ENCODE data around the gene PROSER2. TPM values are rescaled to one million over a fixed set of nuclear protein-coding genes. Genes with fewer than 3 reads are reported as not detected.

Gene PROSER2
- total and polyA plus RNA-seq, 9 of the 15 experiments (the other 6 are each of a cell fraction or from before 2014, with no cell fraction given), result 0.62 to 14.8 (median 2.9) TPM

- POLR2A ChIA-PET, result no interaction called here
- TF ChIP-seq, protein P1, sequence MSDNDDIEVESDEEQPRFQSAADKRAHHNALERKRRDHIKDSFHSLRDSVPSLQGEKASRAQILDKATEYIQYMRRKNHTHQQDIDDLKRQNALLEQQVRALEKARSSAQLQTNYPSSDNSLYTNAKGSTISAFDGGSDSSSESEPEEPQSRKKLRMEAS (CRISPR knock-in tag; IDR thresholded peaks at IDR 0.05), result no peak
- no peak for TF ChIP-seq RBBP5 (IDR thresholded peaks at IDR 0.05; ENCODE audit: borderline replicate concordance, insufficient read depth, low read length, poor library complexity, severe bottlenecking)
- TF ChIP-seq, protein P2, sequence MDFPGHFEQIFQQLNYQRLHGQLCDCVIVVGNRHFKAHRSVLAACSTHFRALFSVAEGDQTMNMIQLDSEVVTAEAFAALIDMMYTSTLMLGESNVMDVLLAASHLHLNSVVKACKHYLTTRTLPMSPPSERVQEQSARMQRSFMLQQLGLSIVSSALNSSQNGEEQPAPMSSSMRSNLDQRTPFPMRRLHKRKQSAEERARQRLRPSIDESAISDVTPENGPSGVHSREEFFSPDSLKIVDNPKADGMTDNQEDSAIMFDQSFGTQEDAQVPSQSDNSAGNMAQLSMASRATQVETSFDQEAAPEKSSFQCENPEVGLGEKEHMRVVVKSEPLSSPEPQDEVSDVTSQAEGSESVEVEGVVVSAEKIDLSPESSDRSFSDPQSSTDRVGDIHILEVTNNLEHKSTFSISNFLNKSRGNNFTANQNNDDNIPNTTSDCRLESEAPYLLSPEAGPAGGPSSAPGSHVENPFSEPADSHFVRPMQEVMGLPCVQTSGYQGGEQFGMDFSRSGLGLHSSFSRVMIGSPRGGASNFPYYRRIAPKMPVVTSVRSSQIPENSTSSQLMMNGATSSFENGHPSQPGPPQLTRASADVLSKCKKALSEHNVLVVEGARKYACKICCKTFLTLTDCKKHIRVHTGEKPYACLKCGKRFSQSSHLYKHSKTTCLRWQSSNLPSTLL (IDR thresholded peaks at IDR 0.05), result no peak
- no peak for TF ChIP-seq CREB5 (CRISPR knock-in tag; IDR thresholded peaks at IDR 0.05)
- no peak for TF ChIP-seq ZNF644 (tag; IDR thresholded peaks at IDR 0.05; ENCODE audit: low read depth)
- no peak for TF ChIP-seq BDP1 (IDR thresholded peaks at IDR 0.05; ENCODE audit: insufficient read depth, insufficient read length)
- TF ChIP-seq PBX2 (CRISPR knock-in tag; IDR thresholded peaks at IDR 0.05; ENCODE audit: low read depth), result no peak
- no peak for TF ChIP-seq PBX2 (tag; conservative IDR thresholded peaks at IDR 0.05; ENCODE audit: low read depth)
- FAIRE-seq (no peak), ATAC-seq (no peak), DNase-seq (ENCODE audit: extremely low read depth in 1 of 4, low spot score in 3 of 4) (no peak)
- Histone ChIP-seq H2AFZ (ENCODE audit: low read depth, low read length) (no peak overlapping the region), H3K27ac (ENCODE audit: extremely low read depth, low read depth, low read length) (no peak overlapping the region), H3K4me3 (no peak overlapping the region), H3K4me2 (ENCODE audit: insufficient read depth, low read length) (no peak overlapping the region), H3K79me2 (ENCODE audit: control insufficient read depth, insufficient read depth, low read length) (no peaks in the 10 kb centered on the region), H3K9me1 (ENCODE audit: control insufficient read depth, insufficient read depth, low read length) (no peaks in the 10 kb centered on the region), H3K36me3 (ENCODE audit: control insufficient read depth, insufficient read depth, low read length) (no peaks in the 10 kb centered on the region), H3K4me1 (replicated peaks in 1 of 2; ENCODE audit: control insufficient read depth in 2 of 2, insufficient read depth in 2 of 2, low read length in 2 of 2) (peaks cover 4 to 5% of the 10 kb centered on the region in 2 experiments; a peak in 2 of 5 replicates), H3K27me3 (ENCODE audit: control insufficient read depth in 2 of 2, insufficient read depth in 2 of 2, low read length in 2 of 2) (peaks cover 51 to 62% of the 10 kb centered on the region in 2 experiments), H3K9ac (ENCODE audit: insufficient read depth in 1 of 2, low read depth in 2 of 2, low read length in 2 of 2) (no peak overlapping the region), H3K9me3 (replicated peaks; ENCODE audit: control insufficient read depth, insufficient read depth, low read depth, low read length) (no peaks in the 10 kb centered on the region), H4K20me1 (replicated peaks; ENCODE audit: control insufficient read depth, insufficient read depth, low read length) (no peaks in the 10 kb centered on the region)
- in situ Hi-C loops (cut with MboI), result loop anchor here (25.0 kb wide), 1 partner anchor 924 kb away; no protein-coding TSS in a partner anchor
- WGBS (ENCODE audit: insufficient coverage, low coverage, missing lambda C conversion rate), result 3% methylated on average over 5 of the region's 10 CpGs
- CTCF ChIA-PET (ENCODE audit: low intra/inter-chr PET ratio), result no interaction called here
- intact Hi-C loops (cut with micrococcal nuclease), result no loop called here
- BruUV-seq (replicated peaks), result no TSS peak
Measured at GRCh38 chr10:11787846-11788245, 35.3 kb upstream of the PROSER2 start.
